Neutrophil (primary cell): ENCODE results near the gene BMS1.
"Not testable (repeated sequence)": the region's sequence is repeated elsewhere in the genome, so short reads cannot be mapped to it uniquely, and the experiment has no call there.

Source experiments
- H3K27ac ChIP-seq: fragments of 200-600 bp; sonication (generic); 2 replicates; pipeline ENCODE4 v1.5.1; 2016; ENCODE audit warnings: mild to moderate bottlenecking, moderate library complexity
- H3K27me3 ChIP-seq: fragments of 200-600 bp; sonication (generic); 2 replicates; pipeline ENCODE4 v1.6.0; 2016; ENCODE audit warnings: mild to moderate bottlenecking
- H3K36me3 ChIP-seq: fragments of 200-600 bp; sonication (generic); 2 replicates; pipeline ENCODE4 v1.5.1; 2017
- H3K4me1 ChIP-seq, 2 experiments: fragments of 200-600 bp in 1 of 2; sonication (generic) in 1 of 2; 1 replicate in 1 of 2; 2 replicates in 1 of 2; pipeline versions ENCODE4 v1.5.1 to v1.6.1; 2013 to 2016; ENCODE audit warnings: low read depth in 1 of 2, low read length in 1 of 2, mild to moderate bottlenecking in 1 of 2, moderate library complexity in 1 of 2; ENCODE audit not compliant: control insufficient read depth in 1 of 2, insufficient read depth in 1 of 2
- H3K4me3 ChIP-seq, 2 experiments: fragments of 200-600 bp in 1 of 2; sonication (generic) in 1 of 2; 1 replicate in 1 of 2; 2 replicates in 1 of 2; pipeline ENCODE4 v1.5.1; 2013 to 2016; ENCODE audit warnings: low read depth in 1 of 2, low read length in 1 of 2, mild to moderate bottlenecking in 1 of 2, moderate library complexity in 1 of 2
- H3K9me3 ChIP-seq: fragments of 200-600 bp; sonication (generic); 2 replicates; pipeline ENCODE4 v1.5.1; 2016
- CTCF ChIP-seq: fragments of 200-600 bp; sonication (generic); IDR thresholded peaks from 2 replicates; pipeline ENCODE4 v1.5.1; 2016; ENCODE audit warnings: antibody characterized with exemption

The BMS1 gene

GRCh38 chr10:42816912-42817311 lies 34.3 kb downstream of the BMS1 start:
- Histone ChIP-seq H3K36me3 (peaks cover 48% of the 10 kb centered on the region), H3K27me3 (no peaks in the 10 kb centered on the region), H3K27ac (no peak overlapping the region), H3K4me1 (no peaks in the 10 kb centered on the region), H3K9me3 (no peaks in the 10 kb centered on the region), H3K4me3 (no peak overlapping the region)
- no peak for TF ChIP-seq CTCF

- not testable (repeated sequence) for H3K27ac ChIP-seq, H3K9me3 ChIP-seq, H3K4me3 ChIP-seq, H3K27me3 ChIP-seq, H3K4me1 ChIP-seq
- H3K36me3 ChIP-seq: peaks cover 48% of the 10 kb centered on the region
Observed at GRCh38 chr10:42817417-42817816, 34.8 kb downstream of the BMS1 start.

- H3K9me3 ChIP-seq, H3K27ac ChIP-seq, H3K4me1 ChIP-seq, H3K4me3 ChIP-seq, H3K27me3 ChIP-seq: not testable (repeated sequence)
- peaks cover 50% of the 10 kb centered on the region for H3K36me3 ChIP-seq
Observed at GRCh38 chr10:42826759-42827158, 44.2 kb downstream of the BMS1 start.

GRCh38 chr10:42827201-42827600 lies 44.6 kb downstream of the BMS1 start:
- no peak overlapping the region for H3K27ac ChIP-seq
- no peaks in the 10 kb centered on the region for H3K4me1 ChIP-seq
- no peak for TF ChIP-seq CTCF
- no peaks in the 10 kb centered on the region for H3K9me3 ChIP-seq
- peaks cover 55% of the 10 kb centered on the region for H3K36me3 ChIP-seq
- H3K4me3 ChIP-seq: no peak overlapping the region
- no peaks in the 10 kb centered on the region for H3K27me3 ChIP-seq

GRCh38 chr10:42828391-42828790 lies 45.8 kb downstream of the BMS1 start:
- H3K27ac ChIP-seq, H3K4me1 ChIP-seq, H3K9me3 ChIP-seq, H3K4me3 ChIP-seq, H3K27me3 ChIP-seq: not testable (repeated sequence)
- peaks cover 48% of the 10 kb centered on the region for H3K36me3 ChIP-seq

GRCh38 chr10:42830237-42830636 lies 47.6 kb downstream of the BMS1 start:
- H3K27me3 ChIP-seq: peaks cover 5% of the 10 kb centered on the region
- no peaks in the 10 kb centered on the region for H3K4me1 ChIP-seq
- no peaks in the 10 kb centered on the region for H3K9me3 ChIP-seq
- no peak for TF ChIP-seq CTCF
- no peak overlapping the region for H3K27ac ChIP-seq
- peaks cover 38% of the 10 kb centered on the region for H3K36me3 ChIP-seq
- no peak overlapping the region for H3K4me3 ChIP-seq

GRCh38 chr10:42836096-42836495 lies 53.5 kb downstream of the BMS1 start:
- no peak for TF ChIP-seq CTCF
- H3K36me3 ChIP-seq: peaks cover 15% of the 10 kb centered on the region
- no peak overlapping the region for H3K27ac ChIP-seq
- no peaks in the 10 kb centered on the region for H3K4me1 ChIP-seq
- H3K27me3 ChIP-seq: peaks cover 58% of the 10 kb centered on the region
- no peak overlapping the region for H3K4me3 ChIP-seq
- no peaks in the 10 kb centered on the region for H3K9me3 ChIP-seq
